Upper lobe of left lung (tissue), 4 donors: ENCODE results near the gene GGT5.

Experiments used
- CTCF ChIP-seq, 6 experiments: fragments of 450-650 bp in 4 of 6; fragments of 200-600 bp in 2 of 6; sonication (generic) in 2 of 6; IDR thresholded peaks; one replicate each; pipeline ENCODE4 v1.5.1; 2016 to 2019; ENCODE audit warnings: antibody characterized with exemption in 6 of 6
- POLR2AphosphoS5 ChIP-seq, 2 donors: sonication (generic); formaldehyde crosslinking; IDR thresholded peaks; one replicate each; pipeline ENCODE4 v1.5.1; 2017; ENCODE audit warnings: antibody characterized with exemption in 2 of 2

GRCh38 chr22:24177045-24177444 lies 67.8 kb downstream of the GGT5 start:
- no peak for TF ChIP-seq POLR2AphosphoS5 (IDR thresholded peaks at IDR 0.05)
- TF ChIP-seq CTCF (IDR thresholded peaks at IDR 0.05), result no peak
